Measurements from ENCODE around the gene CCDC148. TPM values are rescaled to one million over a fixed set of nuclear protein-coding genes. Genes with fewer than 3 reads are reported as not detected.

CCDC148 gene
- total and polyA plus RNA-seq, 2 donors (not counting 3 experiments of a cell fraction or from before 2014, with no cell fraction given): 0.04 to 0.69 TPM

DNA sequence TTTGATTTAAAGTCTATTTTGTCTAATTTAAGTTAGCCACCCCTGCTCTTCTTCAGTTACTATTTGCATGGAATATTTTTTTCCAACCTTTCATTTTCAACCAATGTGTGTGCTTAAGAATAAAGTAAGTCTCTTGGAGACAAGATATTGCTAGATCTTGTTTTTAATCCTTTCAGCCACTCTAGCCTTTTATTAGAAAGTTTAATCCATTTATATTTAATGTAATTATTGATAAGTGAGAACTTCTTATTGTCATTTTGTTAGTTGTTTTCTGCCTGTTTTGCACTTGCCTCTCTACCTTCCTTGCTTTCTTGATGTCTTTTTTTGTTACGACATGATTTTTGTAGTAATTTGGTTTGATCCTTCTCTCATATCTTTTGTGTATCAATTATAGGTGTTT, 46.4 kb downstream of the CCDC148 start:
- DNase-seq (ENCODE audit: low read depth, low spot score): no peak
- no peaks in the 10 kb centered on the region for H3K9me3 ChIP-seq (replicated peaks; ENCODE audit: control insufficient read depth, insufficient read depth, low read length)
- H4K20me1 ChIP-seq (replicated peaks; ENCODE audit: control insufficient read depth, extremely low read depth, insufficient read depth, low read length): no peaks in the 10 kb centered on the region
- intact Hi-C loops (cut with micrococcal nuclease): no loop called here
- ChIA-PET CTCF (no interaction called here), POLR2A (no interaction called here)
- no peaks in the 10 kb centered on the region for H3K9me1 ChIP-seq (replicated peaks; ENCODE audit: control insufficient read depth, extremely low read depth, insufficient read depth, low read length)
- peaks cover 0 to 6% of the 10 kb centered on the region in 2 experiments for H3K27me3 ChIP-seq (ENCODE audit: control insufficient read depth in 2 of 2, insufficient read depth in 2 of 2, low read length in 2 of 2)
- TF ChIP-seq POLR2A (IDR thresholded peaks at IDR 0.05; ENCODE audit: low read depth, low read length) (no peak), FOS (IDR thresholded peaks at IDR 0.05; ENCODE audit: borderline replicate concordance, insufficient read depth, low read length) (no peak), EZH2 (IDR thresholded peaks at IDR 0.05; ENCODE audit: borderline replicate concordance, low read depth, low read length, severe bottlenecking) (no peak), JUN (IDR thresholded peaks at IDR 0.05; ENCODE audit: borderline replicate concordance, insufficient read depth, insufficient read length, low read depth) (no peak), MYC (IDR thresholded peaks at IDR 0.05; ENCODE audit: low read depth, low read length) (no peak), POLR2AphosphoS5 (IDR thresholded peaks at IDR 0.05; ENCODE audit: insufficient read depth, low read depth, low read length) (no peak), GATA2 (IDR thresholded peaks at IDR 0.05; ENCODE audit: insufficient read depth, insufficient read length, low read depth, low read length) (no peak)
- TF ChIP-seq, protein P1, sequence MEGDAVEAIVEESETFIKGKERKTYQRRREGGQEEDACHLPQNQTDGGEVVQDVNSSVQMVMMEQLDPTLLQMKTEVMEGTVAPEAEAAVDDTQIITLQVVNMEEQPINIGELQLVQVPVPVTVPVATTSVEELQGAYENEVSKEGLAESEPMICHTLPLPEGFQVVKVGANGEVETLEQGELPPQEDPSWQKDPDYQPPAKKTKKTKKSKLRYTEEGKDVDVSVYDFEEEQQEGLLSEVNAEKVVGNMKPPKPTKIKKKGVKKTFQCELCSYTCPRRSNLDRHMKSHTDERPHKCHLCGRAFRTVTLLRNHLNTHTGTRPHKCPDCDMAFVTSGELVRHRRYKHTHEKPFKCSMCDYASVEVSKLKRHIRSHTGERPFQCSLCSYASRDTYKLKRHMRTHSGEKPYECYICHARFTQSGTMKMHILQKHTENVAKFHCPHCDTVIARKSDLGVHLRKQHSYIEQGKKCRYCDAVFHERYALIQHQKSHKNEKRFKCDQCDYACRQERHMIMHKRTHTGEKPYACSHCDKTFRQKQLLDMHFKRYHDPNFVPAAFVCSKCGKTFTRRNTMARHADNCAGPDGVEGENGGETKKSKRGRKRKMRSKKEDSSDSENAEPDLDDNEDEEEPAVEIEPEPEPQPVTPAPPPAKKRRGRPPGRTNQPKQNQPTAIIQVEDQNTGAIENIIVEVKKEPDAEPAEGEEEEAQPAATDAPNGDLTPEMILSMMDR (IDR thresholded peaks at IDR 0.05; ENCODE audit: extremely low read depth in 1 of 2, insufficient read depth in 1 of 2, low read depth in 1 of 2, low read length in 2 of 2): no peak
- TF ChIP-seq, protein P2, sequence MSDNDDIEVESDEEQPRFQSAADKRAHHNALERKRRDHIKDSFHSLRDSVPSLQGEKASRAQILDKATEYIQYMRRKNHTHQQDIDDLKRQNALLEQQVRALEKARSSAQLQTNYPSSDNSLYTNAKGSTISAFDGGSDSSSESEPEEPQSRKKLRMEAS (IDR thresholded peaks at IDR 0.05; ENCODE audit: insufficient read depth, insufficient read length): no peak
- no peaks in the 10 kb centered on the region for H3K36me3 ChIP-seq (ENCODE audit: control insufficient read depth in 2 of 2, extremely low read depth in 1 of 2, insufficient read depth in 2 of 2, low read length in 2 of 2)
- dilution Hi-C loops (cut with MboI; ENCODE audit: extremely low pct_ligation_motif_present, low sequenced_read_pairs): no loop called here
- H3K4me3 ChIP-seq (replicated peaks in 1 of 3; ENCODE audit: insufficient read depth in 1 of 3, low read depth in 1 of 3, low read length in 3 of 3): no peak overlapping the region
- H3K4me1 ChIP-seq (ENCODE audit: control insufficient read depth, extremely low read depth, insufficient read depth, low read length): no peaks in the 10 kb centered on the region
- no peak overlapping the region for H2AFZ ChIP-seq (ENCODE audit: low read depth, low read length)
- no peaks in the 10 kb centered on the region for H3K79me2 ChIP-seq (ENCODE audit: control insufficient read depth, insufficient read depth, low read length)
- no TSS peak for BruUV-seq (replicated peaks)
- H3K27ac ChIP-seq (ENCODE audit: insufficient read depth, low read depth, low read length): no peak overlapping the region
- no peak overlapping the region for H3K4me2 ChIP-seq (ENCODE audit: insufficient read depth, low read length)
- no peak for FAIRE-seq
- H3K9ac ChIP-seq (replicated peaks; ENCODE audit: extremely low read depth, insufficient read depth, low read length): no peak overlapping the region

Data from endothelial cell of umbilical vein (primary cell).